PC-9 (cell line): ENCODE data around the gene SIGLEC12. TPM values are rescaled to one million over a fixed set of nuclear protein-coding genes. Genes with fewer than 3 reads are reported as not detected.

ENCODE experiments used
- BruUV-seq: library from RNA; stranded (reverse); fragments of 400-500 nt; replicated peaks from 2 replicates; lab custom pipeline; 2021; lab: Mats Ljungman, UMichigan
- CTCF ChIA-PET: fragments of 300-600 bp; sonication (Branson Sonifier 250); formaldehyde crosslinking; loops from one replicate; lab custom pipeline; 2022; ENCODE audit warnings: antibody characterized with exemption; lab: Charles Lee
- POLR2A ChIA-PET: fragments of 300-600 bp; sonication (Branson Sonifier 250); formaldehyde crosslinking; loops from one replicate; lab custom pipeline; 2022; ENCODE audit warnings: antibody characterized with exemption; ENCODE audit not compliant: unreplicated experiment; lab: Charles Lee
- DNase-seq, 2 experiments: peaks; one replicate each; pipeline versions ENCODE4 v3.0.0 to v3.0.0-alpha.2; 2015 to 2022; ENCODE audit warnings: mixed read lengths in 1 of 2
- H2AFZ ChIP-seq: fragments of 200-600 bp; sonication (generic); 2 replicates; pipeline ENCODE4 v1.8.1; 2017; ENCODE audit warnings: antibody characterized with exemption
- H3F3A ChIP-seq: fragments of 200-600 bp; sonication (generic); 2 replicates; pipeline ENCODE4 v1.8.1; 2017; ENCODE audit warnings: antibody characterized with exemption, mild to moderate bottlenecking, low read depth; ENCODE audit not compliant: insufficient read depth
- H3K27ac ChIP-seq: fragments of 200-600 bp; sonication (generic); 2 replicates; pipeline ENCODE4 v1.6.1; 2016; ENCODE audit warnings: mixed run types
- H3K27me3 ChIP-seq: fragments of 200-600 bp; sonication (generic); 2 replicates; pipeline ENCODE4 v1.6.1; 2016; ENCODE audit warnings: low read depth, mixed run types; ENCODE audit not compliant: insufficient read depth
- H3K36me3 ChIP-seq: fragments of 200-600 bp; sonication (generic); 2 replicates; pipeline ENCODE4 v1.6.1; 2016; ENCODE audit warnings: low read depth, mixed run types
- H3K4me1 ChIP-seq: fragments of 200-600 bp; sonication (generic); replicated peaks from 2 replicates; pipeline ENCODE4 v1.6.1; 2016; ENCODE audit warnings: mixed run types; ENCODE audit not compliant: insufficient read depth
- H3K4me2 ChIP-seq: fragments of 200-600 bp; sonication (generic); 2 replicates; pipeline ENCODE4 v1.6.1; 2017; ENCODE audit warnings: mixed run types
- H3K4me3 ChIP-seq: fragments of 200-600 bp; sonication (generic); 2 replicates; pipeline ENCODE4 v1.6.1; 2016; ENCODE audit warnings: mixed run types
- H3K79me2 ChIP-seq: fragments of 200-600 bp; sonication (generic); 2 replicates; pipeline ENCODE4 v1.6.1; 2017; ENCODE audit warnings: low read depth, mixed run types
- H3K9me2 ChIP-seq: fragments of 200-600 bp; sonication (generic); 2 replicates; pipeline ENCODE4 v1.8.1; 2017; ENCODE audit warnings: mild to moderate bottlenecking; ENCODE audit not compliant: insufficient read depth
- H3K9me3 ChIP-seq: fragments of 200-600 bp; sonication (generic); 2 replicates; pipeline ENCODE4 v1.8.1; 2016; ENCODE audit warnings: low read depth; ENCODE audit not compliant: insufficient read depth
- H4K20me1 ChIP-seq: fragments of 200-600 bp; sonication (generic); 2 replicates; pipeline ENCODE4 v1.8.1; 2017; ENCODE audit not compliant: insufficient read depth
- EZH2 ChIP-seq: fragments of 200-600 bp; sonication (generic); IDR thresholded peaks from 2 replicates; pipeline ENCODE4 v1.8.0; 2017; ENCODE audit warnings: antibody characterized with exemption, low read depth
- intact Hi-C: fragments of 100-400 bp; cut with micrococcal nuclease; formaldehyde crosslinking; loops from one replicate; pipeline ENCODE4 v1.10.0; 2022; ENCODE audit not compliant: unreplicated experiment
- total RNA-seq: library from RNA; stranded (reverse); gene quantifications from 2 replicates; pipeline ENCODE4 v1.2.3, GENCODE V29; 2021
- TF ChIP-seq, protein P1 (sequence below): fragments of 200-600 bp; sonication (generic); conservative IDR thresholded peaks from 2 replicates; pipeline ENCODE4 v1.6.1; 2017; ENCODE audit warnings: mixed run types, antibody characterized with exemption, mild to moderate bottlenecking, moderate library complexity

Gene SIGLEC12
- total RNA-seq, 1 experiment from 2014 or later, result not detected

DNA sequence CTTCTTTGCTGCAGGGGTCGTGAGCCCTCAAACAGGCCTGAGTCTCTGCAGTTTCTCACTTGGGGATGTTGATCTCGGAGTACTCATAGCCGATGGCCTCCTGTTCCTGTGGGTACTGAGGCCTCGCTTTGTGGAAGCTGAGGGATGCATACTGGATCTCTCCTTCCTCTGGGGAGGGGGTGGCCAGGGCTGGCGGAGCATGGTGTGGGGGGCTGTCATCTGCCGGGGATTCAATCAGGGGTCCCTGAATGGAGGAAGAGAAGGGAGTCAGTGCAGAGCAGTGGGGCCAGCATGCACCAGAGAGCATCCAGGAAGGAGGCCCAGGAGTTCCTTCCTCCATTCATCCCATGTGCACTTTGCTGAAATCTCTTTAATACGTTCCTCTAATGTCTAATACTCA, 10.0 kb downstream of the SIGLEC12 start:
- H3K27me3 ChIP-seq, result peaks cover 76% of the 10 kb centered on the region
- ChIA-PET CTCF (no interaction called here), POLR2A (no interaction called here)

DNA sequence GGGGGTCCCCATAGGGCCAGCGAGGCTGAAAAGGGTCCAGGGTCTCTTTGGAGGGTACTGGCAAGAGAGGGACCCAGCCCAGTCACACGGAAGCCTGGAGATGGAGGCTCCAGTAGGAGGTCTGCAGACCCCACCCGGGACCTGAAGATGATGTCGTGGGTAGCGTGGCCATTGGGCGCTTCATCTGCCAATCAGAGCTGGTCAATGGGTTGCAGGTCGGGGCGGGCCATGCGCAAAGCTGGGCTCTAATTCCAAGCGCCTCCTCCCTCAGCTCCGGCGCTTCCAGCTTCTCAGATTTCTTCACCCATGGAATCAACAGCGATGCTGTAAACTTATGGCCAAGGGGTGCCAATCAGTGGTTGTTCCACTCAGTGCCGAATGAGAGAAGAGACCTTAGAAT, 10.9 kb downstream of the SIGLEC12 start:
- intact Hi-C loops, result no loop called here
- CTCF ChIA-PET, result no interaction called here

More for the DNA sequence above, 10.0 kb downstream of the SIGLEC12 start:
- intact Hi-C loops, result no loop called here
- TF ChIP-seq, protein P1, sequence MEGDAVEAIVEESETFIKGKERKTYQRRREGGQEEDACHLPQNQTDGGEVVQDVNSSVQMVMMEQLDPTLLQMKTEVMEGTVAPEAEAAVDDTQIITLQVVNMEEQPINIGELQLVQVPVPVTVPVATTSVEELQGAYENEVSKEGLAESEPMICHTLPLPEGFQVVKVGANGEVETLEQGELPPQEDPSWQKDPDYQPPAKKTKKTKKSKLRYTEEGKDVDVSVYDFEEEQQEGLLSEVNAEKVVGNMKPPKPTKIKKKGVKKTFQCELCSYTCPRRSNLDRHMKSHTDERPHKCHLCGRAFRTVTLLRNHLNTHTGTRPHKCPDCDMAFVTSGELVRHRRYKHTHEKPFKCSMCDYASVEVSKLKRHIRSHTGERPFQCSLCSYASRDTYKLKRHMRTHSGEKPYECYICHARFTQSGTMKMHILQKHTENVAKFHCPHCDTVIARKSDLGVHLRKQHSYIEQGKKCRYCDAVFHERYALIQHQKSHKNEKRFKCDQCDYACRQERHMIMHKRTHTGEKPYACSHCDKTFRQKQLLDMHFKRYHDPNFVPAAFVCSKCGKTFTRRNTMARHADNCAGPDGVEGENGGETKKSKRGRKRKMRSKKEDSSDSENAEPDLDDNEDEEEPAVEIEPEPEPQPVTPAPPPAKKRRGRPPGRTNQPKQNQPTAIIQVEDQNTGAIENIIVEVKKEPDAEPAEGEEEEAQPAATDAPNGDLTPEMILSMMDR, result no peak
- TF ChIP-seq EZH2, result no peak
- Histone ChIP-seq H3K4me1 (no peaks in the 10 kb centered on the region), H3K9me3 (no peaks in the 10 kb centered on the region), H3K4me3 (no peak overlapping the region), H3K36me3 (no peaks in the 10 kb centered on the region), H3K79me2 (no peaks in the 10 kb centered on the region), H3F3A (no peaks in the 10 kb centered on the region), H3K9me2 (no peaks in the 10 kb centered on the region), H4K20me1 (no peaks in the 10 kb centered on the region), H3K27ac (no peak overlapping the region), H3K4me2 (no peak overlapping the region), H2AFZ (no peak overlapping the region)
- DNase-seq, result no peak
- BruUV-seq, result no TSS peak

GRCh38 chr19:51489113-51489512, 12.5 kb downstream of the SIGLEC12 start:
- Histone ChIP-seq H3K27ac (no peak overlapping the region), H3F3A (no peaks in the 10 kb centered on the region), H3K27me3 (peaks cover 70% of the 10 kb centered on the region), H3K9me2 (no peaks in the 10 kb centered on the region), H3K4me3 (no peak overlapping the region), H3K4me1 (no peaks in the 10 kb centered on the region), H3K4me2 (no peak overlapping the region), H3K9me3 (no peaks in the 10 kb centered on the region), H4K20me1 (no peaks in the 10 kb centered on the region), H3K36me3 (no peaks in the 10 kb centered on the region), H2AFZ (no peak overlapping the region), H3K79me2 (no peaks in the 10 kb centered on the region)
- TF ChIP-seq EZH2, result no peak
- TF ChIP-seq, protein P1, result no peak
- intact Hi-C loops, result no loop called here
- BruUV-seq, result no TSS peak
- POLR2A ChIA-PET, result no interaction called here
- DNase-seq, result no peak
- CTCF ChIA-PET, result no interaction called here

More for the DNA sequence above, 10.9 kb downstream of the SIGLEC12 start:
- POLR2A ChIA-PET, result no interaction called here
- Histone ChIP-seq H3K4me2 (no peak overlapping the region), H3K27me3 (peaks cover 78% of the 10 kb centered on the region), H4K20me1 (no peaks in the 10 kb centered on the region), H3K36me3 (no peaks in the 10 kb centered on the region), H3K9me2 (no peaks in the 10 kb centered on the region), H3K79me2 (no peaks in the 10 kb centered on the region), H3F3A (no peaks in the 10 kb centered on the region), H3K9me3 (no peaks in the 10 kb centered on the region), H3K4me1 (no peaks in the 10 kb centered on the region), H3K4me3 (no peak overlapping the region), H2AFZ (no peak overlapping the region), H3K27ac (no peak overlapping the region)
- TF ChIP-seq, protein P1, result no peak
- no peak for TF ChIP-seq EZH2
- no peak for DNase-seq
- BruUV-seq, result no TSS peak
